ENCODE measurements around the gene VPS4B.
A peak's percentile ranks its signal among the peaks of the same experiment; 100 is the strongest.

VPS4B gene

DNA sequence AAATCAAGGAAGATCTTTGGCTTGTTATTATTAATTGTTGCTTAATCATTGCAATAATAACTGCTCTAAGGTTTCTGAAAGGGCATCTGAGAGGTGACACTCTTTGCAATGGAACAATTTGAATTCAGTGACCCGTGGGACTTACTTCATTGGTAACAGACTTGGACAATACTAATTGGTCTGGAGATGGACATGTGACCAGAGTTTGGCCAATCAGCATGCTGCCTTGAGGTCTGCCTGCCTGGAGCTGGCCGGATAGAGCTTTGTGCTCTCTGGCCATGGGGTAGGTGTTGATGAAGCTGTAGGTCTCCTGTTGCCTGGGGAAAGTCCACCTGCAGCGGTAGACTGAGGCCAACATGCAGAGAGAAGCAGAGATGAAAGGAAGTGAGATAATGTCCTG lies 24.0 kb upstream of the VPS4B start:
- Histone ChIP-seq H3F3A (ENCODE audit: insufficient read depth, low read length) (no peaks in the 10 kb centered on the region), H3K79me2 (ENCODE audit: insufficient read depth, low read length) (no peaks in the 10 kb centered on the region), H3K4me3 (ENCODE audit: low read depth, low read length, poor library complexity, severe bottlenecking) (no peak overlapping the region), H3K4me1 (ENCODE audit: insufficient read depth, low read length, severe bottlenecking) (peaks cover 8% of the 10 kb centered on the region), H3K4me2 (ENCODE audit: low read length) (no peak overlapping the region), H3K9ac (ENCODE audit: low read length) (no peak overlapping the region), H3K36me3 (ENCODE audit: insufficient read depth, low read length) (no peaks in the 10 kb centered on the region), H3K9me2 (ENCODE audit: low read depth, low read length) (no peaks in the 10 kb centered on the region), H2AFZ (ENCODE audit: low read length) (no peak overlapping the region), H3K27ac (ENCODE audit: low read depth, low read length, poor library complexity, severe bottlenecking) (no peak overlapping the region), H4K20me1 (ENCODE audit: insufficient read depth, low read length) (no peaks in the 10 kb centered on the region), H3K27me3 (ENCODE audit: insufficient read depth, low read length) (no peaks in the 10 kb centered on the region), H3K9me3 (ENCODE audit: low read length) (no peaks in the 10 kb centered on the region)
- no peak for TF ChIP-seq EZH2 (IDR thresholded peaks at IDR 0.05; ENCODE audit: borderline replicate concordance, low read length)
- TF ChIP-seq, protein P1, sequence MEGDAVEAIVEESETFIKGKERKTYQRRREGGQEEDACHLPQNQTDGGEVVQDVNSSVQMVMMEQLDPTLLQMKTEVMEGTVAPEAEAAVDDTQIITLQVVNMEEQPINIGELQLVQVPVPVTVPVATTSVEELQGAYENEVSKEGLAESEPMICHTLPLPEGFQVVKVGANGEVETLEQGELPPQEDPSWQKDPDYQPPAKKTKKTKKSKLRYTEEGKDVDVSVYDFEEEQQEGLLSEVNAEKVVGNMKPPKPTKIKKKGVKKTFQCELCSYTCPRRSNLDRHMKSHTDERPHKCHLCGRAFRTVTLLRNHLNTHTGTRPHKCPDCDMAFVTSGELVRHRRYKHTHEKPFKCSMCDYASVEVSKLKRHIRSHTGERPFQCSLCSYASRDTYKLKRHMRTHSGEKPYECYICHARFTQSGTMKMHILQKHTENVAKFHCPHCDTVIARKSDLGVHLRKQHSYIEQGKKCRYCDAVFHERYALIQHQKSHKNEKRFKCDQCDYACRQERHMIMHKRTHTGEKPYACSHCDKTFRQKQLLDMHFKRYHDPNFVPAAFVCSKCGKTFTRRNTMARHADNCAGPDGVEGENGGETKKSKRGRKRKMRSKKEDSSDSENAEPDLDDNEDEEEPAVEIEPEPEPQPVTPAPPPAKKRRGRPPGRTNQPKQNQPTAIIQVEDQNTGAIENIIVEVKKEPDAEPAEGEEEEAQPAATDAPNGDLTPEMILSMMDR (IDR thresholded peaks at IDR 0.05; ENCODE audit: low read length): no peak

DNA sequence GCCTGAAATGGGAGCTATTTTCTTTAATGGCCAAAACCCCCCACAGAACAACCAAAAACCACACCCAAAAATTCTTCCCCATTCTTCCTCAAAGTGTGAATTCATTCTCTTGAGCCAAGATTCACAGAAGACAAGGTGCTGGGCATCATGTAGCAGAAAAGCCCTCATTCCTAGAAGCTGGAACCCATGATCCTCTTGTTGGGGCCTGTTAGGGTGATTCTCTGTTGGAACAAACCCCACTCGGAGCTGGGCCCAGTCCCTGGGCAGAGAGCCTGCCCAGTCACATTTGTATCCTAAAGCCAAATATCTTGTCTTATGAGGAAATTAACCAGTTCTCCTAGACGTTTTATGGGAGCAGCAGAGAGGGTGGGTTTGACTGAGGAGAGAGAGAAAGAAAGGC lies 22.8 kb upstream of the VPS4B start:
- H3K27ac ChIP-seq (ENCODE audit: low read depth, low read length, poor library complexity, severe bottlenecking): no peak overlapping the region

DNA sequence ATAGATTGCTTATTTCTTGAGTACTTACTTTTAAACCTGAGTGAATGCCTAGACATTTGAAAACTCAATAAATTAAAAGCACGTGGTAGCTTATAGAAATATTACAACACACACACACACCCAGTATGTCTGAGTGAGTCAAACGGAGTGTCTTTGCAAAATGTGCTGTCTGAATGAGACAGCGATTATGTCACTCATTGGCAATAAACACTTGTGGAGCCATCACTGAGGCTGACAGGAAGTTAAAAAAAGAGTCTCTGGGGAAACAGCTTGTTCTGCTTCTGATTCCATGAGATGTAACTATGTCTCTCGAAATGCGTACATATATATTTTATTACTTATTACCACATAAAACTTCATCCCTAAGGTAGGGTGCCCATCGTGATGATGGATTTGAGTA lies 22.3 kb upstream of the VPS4B start:
- Histone ChIP-seq H3K4me3 (ENCODE audit: low read depth, low read length, poor library complexity, severe bottlenecking) (no peak overlapping the region), H3K9me3 (ENCODE audit: low read length) (no peaks in the 10 kb centered on the region), H3K4me2 (ENCODE audit: low read length) (no peak overlapping the region; the same call in 1 of the 2 replicates), H3K9ac (ENCODE audit: low read length) (no peak overlapping the region), H3K9me2 (ENCODE audit: low read depth, low read length) (no peaks in the 10 kb centered on the region), H3K79me2 (ENCODE audit: insufficient read depth, low read length) (no peaks in the 10 kb centered on the region), H4K20me1 (ENCODE audit: insufficient read depth, low read length) (no peaks in the 10 kb centered on the region), H3K27ac (ENCODE audit: low read depth, low read length, poor library complexity, severe bottlenecking) (no peak overlapping the region), H3K27me3 (ENCODE audit: insufficient read depth, low read length) (no peaks in the 10 kb centered on the region), H3K4me1 (ENCODE audit: insufficient read depth, low read length, severe bottlenecking) (peaks cover 8% of the 10 kb centered on the region), H3F3A (ENCODE audit: insufficient read depth, low read length) (no peaks in the 10 kb centered on the region), H3K36me3 (ENCODE audit: insufficient read depth, low read length) (no peaks in the 10 kb centered on the region), H2AFZ (ENCODE audit: low read length) (peak overlapping the region; percentile 3; the same call in 1 of the 2 replicates)
- no peak for TF ChIP-seq EZH2 (IDR thresholded peaks at IDR 0.05; ENCODE audit: borderline replicate concordance, low read length)
- TF ChIP-seq, protein P1 (IDR thresholded peaks at IDR 0.05; ENCODE audit: low read length): no peak

More for the DNA sequence above, 22.8 kb upstream of the VPS4B start:
- Histone ChIP-seq H4K20me1 (ENCODE audit: insufficient read depth, low read length) (no peaks in the 10 kb centered on the region), H3K4me3 (ENCODE audit: low read depth, low read length, poor library complexity, severe bottlenecking) (no peak overlapping the region), H3K4me1 (ENCODE audit: insufficient read depth, low read length, severe bottlenecking) (peaks cover 8% of the 10 kb centered on the region), H3K9ac (ENCODE audit: low read length) (no peak overlapping the region), H3K9me3 (ENCODE audit: low read length) (no peaks in the 10 kb centered on the region), H3K4me2 (ENCODE audit: low read length) (no peak overlapping the region), H3K79me2 (ENCODE audit: insufficient read depth, low read length) (no peaks in the 10 kb centered on the region), H3K27me3 (ENCODE audit: insufficient read depth, low read length) (no peaks in the 10 kb centered on the region), H3K36me3 (ENCODE audit: insufficient read depth, low read length) (no peaks in the 10 kb centered on the region), H2AFZ (ENCODE audit: low read length) (no peak overlapping the region), H3F3A (ENCODE audit: insufficient read depth, low read length) (no peaks in the 10 kb centered on the region), H3K9me2 (ENCODE audit: low read depth, low read length) (no peaks in the 10 kb centered on the region)
- no peak for TF ChIP-seq EZH2 (IDR thresholded peaks at IDR 0.05; ENCODE audit: borderline replicate concordance, low read length)
- TF ChIP-seq, protein P1 (IDR thresholded peaks at IDR 0.05; ENCODE audit: low read length): no peak
